Measurements from ENCODE around the gene GP1BB.

- TF ChIP-seq MAX (IDR thresholded peaks at IDR 0.05; ENCODE audit: low read depth) (no peak), CTCF (IDR thresholded peaks at IDR 0.05) (no peak), IRF3 (IDR thresholded peaks at IDR 0.05; ENCODE audit: low read depth, low read length) (no peak), EP300 (IDR thresholded peaks at IDR 0.05; ENCODE audit: borderline replicate concordance in 1 of 2, low read depth in 1 of 2, low read length in 1 of 2) (no peak), EZH2phosphoT487 (IDR thresholded peaks at IDR 0.05; ENCODE audit: borderline replicate concordance, low read depth) (no peak), SIN3A (IDR thresholded peaks at IDR 0.05; ENCODE audit: borderline replicate concordance, low read depth, low read length) (no peak), RFX5 (IDR thresholded peaks at IDR 0.05; ENCODE audit: low read length) (no peak)
Measured at GRCh38 chr22:19678949-19679521, 44.3 kb upstream of the GP1BB start.

Measured in SK-N-SH (cell line).